Progenitor cell of endocrine pancreas (in vitro differentiated cells): ENCODE measurements around the gene ATP6V0C. TPM values are rescaled to one million over a fixed set of nuclear protein-coding genes. Genes with fewer than 3 reads are reported as not detected.

ENCODE experiments used
- DNase-seq: peaks from one replicate; pipeline ENCODE4 v3.0.0; 2021; ENCODE audit warnings: low spot score; ENCODE audit not compliant: unreplicated experiment
- H3K27ac Mint-ChIP-seq: 2 replicates; pipeline ENCODE4 v1.8.0; 2021; ENCODE audit warnings: mild to moderate bottlenecking, moderate library complexity, mixed read lengths
- H3K27me3 Mint-ChIP-seq: 2 replicates; pipeline ENCODE4 v1.8.0; 2021; ENCODE audit warnings: mixed read lengths
- H3K36me3 Mint-ChIP-seq: 2 replicates; pipeline ENCODE4 v1.8.0; 2022; ENCODE audit warnings: mixed read lengths; ENCODE audit not compliant: insufficient read depth
- H3K4me1 Mint-ChIP-seq: 2 replicates; pipeline ENCODE4 v1.8.0; 2021; ENCODE audit warnings: low read depth, mixed read lengths
- H3K4me3 Mint-ChIP-seq: 2 replicates; pipeline ENCODE4 v1.8.0; 2021; ENCODE audit warnings: low read depth, mild to moderate bottlenecking, moderate library complexity, mixed read lengths
- H3K9me3 Mint-ChIP-seq: 2 replicates; pipeline ENCODE4 v1.8.0; 2021; ENCODE audit warnings: low read depth, mixed read lengths
- total RNA-seq: library from RNA; stranded (reverse); gene quantifications from 2 replicates; pipeline ENCODE4 v1.2.1, GENCODE V29; 2021
- TF ChIP-seq, protein P1 (sequence below): fragments of 200-600 bp; sonication (generic); IDR thresholded peaks from one replicate; pipeline ENCODE4 v1.5.0; 2021; ENCODE audit warnings: antibody characterized with exemption, mild to moderate bottlenecking; ENCODE audit not compliant: unreplicated experiment

The ATP6V0C gene
- total RNA-seq, 1 donor from 2014 or later, result 169 TPM

DNA sequence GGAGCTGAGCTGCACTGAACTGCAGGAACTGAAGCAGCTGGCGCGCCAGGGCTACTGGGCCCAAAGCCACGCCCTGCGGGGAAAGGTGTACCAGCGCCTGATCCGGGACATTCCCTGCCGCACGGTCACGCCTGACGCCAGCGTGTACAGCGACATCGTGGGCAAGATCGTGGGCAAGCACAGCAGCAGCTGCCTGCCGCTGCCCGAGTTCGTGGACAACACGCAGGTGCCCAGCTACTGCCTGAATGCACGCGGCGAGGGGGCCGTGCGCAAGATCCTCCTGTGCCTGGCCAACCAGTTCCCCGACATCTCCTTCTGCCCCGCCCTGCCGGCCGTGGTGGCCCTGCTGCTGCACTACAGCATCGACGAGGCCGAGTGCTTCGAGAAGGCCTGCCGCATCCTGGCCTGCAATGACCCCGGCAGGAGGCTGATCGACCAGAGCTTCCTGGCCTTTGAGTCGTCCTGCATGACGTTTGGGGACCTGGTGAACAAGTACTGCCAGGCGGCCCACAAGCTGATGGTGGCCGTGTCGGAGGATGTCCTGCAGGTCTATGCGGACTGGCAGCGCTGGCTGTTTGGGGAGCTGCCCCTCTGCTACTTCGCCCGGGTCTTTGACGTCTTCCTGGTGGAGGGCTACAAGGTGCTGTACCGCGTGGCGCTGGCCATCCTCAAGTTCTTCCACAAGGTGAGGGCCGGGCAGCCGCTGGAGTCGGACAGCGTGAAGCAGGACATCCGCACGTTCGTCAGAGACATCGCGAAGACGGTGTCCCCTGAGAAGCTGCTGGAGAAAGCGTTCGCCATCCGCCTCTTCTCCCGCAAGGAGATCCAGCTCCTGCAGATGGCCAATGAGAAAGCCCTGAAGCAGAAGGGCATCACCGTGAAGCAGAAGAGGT lies 17.3 kb upstream of the ATP6V0C start:
- H3K27me3 Mint-ChIP-seq, result no peaks in the 10 kb centered on the region
- TF ChIP-seq, protein P1, sequence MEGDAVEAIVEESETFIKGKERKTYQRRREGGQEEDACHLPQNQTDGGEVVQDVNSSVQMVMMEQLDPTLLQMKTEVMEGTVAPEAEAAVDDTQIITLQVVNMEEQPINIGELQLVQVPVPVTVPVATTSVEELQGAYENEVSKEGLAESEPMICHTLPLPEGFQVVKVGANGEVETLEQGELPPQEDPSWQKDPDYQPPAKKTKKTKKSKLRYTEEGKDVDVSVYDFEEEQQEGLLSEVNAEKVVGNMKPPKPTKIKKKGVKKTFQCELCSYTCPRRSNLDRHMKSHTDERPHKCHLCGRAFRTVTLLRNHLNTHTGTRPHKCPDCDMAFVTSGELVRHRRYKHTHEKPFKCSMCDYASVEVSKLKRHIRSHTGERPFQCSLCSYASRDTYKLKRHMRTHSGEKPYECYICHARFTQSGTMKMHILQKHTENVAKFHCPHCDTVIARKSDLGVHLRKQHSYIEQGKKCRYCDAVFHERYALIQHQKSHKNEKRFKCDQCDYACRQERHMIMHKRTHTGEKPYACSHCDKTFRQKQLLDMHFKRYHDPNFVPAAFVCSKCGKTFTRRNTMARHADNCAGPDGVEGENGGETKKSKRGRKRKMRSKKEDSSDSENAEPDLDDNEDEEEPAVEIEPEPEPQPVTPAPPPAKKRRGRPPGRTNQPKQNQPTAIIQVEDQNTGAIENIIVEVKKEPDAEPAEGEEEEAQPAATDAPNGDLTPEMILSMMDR, result no peak
- H3K36me3 Mint-ChIP-seq, result peaks cover 1% of the 10 kb centered on the region
- DNase-seq, result no peak
- H3K27ac Mint-ChIP-seq, result no peak overlapping the region
- peaks cover 2% of the 10 kb centered on the region for H3K4me1 Mint-ChIP-seq
- H3K4me3 Mint-ChIP-seq, result no peak overlapping the region
- no peaks in the 10 kb centered on the region for H3K9me3 Mint-ChIP-seq

GRCh38 chr16:2497116-2497630 lies 16.6 kb upstream of the ATP6V0C start:
- H3K27ac Mint-ChIP-seq, result no peak overlapping the region
- H3K4me3 Mint-ChIP-seq, result no peak overlapping the region
- H3K4me1 Mint-ChIP-seq, result peaks cover 2% of the 10 kb centered on the region
- H3K9me3 Mint-ChIP-seq, result no peaks in the 10 kb centered on the region
- H3K27me3 Mint-ChIP-seq, result no peaks in the 10 kb centered on the region
- TF ChIP-seq, protein P1, result no peak
- DNase-seq, result no peak
- H3K36me3 Mint-ChIP-seq, result peaks cover 1% of the 10 kb centered on the region

GRCh38 chr16:2497695-2498484 lies 15.9 kb upstream of the ATP6V0C start:
- no peaks in the 10 kb centered on the region for H3K9me3 Mint-ChIP-seq
- TF ChIP-seq, protein P1, result no peak
- H3K4me3 Mint-ChIP-seq, result no peak overlapping the region
- no peaks in the 10 kb centered on the region for H3K4me1 Mint-ChIP-seq
- H3K36me3 Mint-ChIP-seq, result peaks cover 1% of the 10 kb centered on the region
- H3K27ac Mint-ChIP-seq, result no peak overlapping the region
- no peaks in the 10 kb centered on the region for H3K27me3 Mint-ChIP-seq
- no peak for DNase-seq

- Mint-ChIP-seq H3K27me3 (no peaks in the 10 kb centered on the region), H3K27ac (no peak overlapping the region), H3K4me1 (no peaks in the 10 kb centered on the region), H3K4me3 (no peak overlapping the region), H3K36me3 (peaks cover 1% of the 10 kb centered on the region), H3K9me3 (no peaks in the 10 kb centered on the region)
- TF ChIP-seq, protein P1, result no peak
- no peak for DNase-seq
Measured at GRCh38 chr16:2498531-2499253, 15.1 kb upstream of the ATP6V0C start.

- peaks cover 1% of the 10 kb centered on the region for H3K36me3 Mint-ChIP-seq
- no peak overlapping the region for H3K27ac Mint-ChIP-seq
- no peak for DNase-seq
- TF ChIP-seq, protein P1, result no peak
- H3K4me1 Mint-ChIP-seq, result no peaks in the 10 kb centered on the region
- H3K9me3 Mint-ChIP-seq, result no peaks in the 10 kb centered on the region
- no peaks in the 10 kb centered on the region for H3K27me3 Mint-ChIP-seq
- no peak overlapping the region for H3K4me3 Mint-ChIP-seq
Measured at GRCh38 chr16:2499454-2499853, 14.3 kb upstream of the ATP6V0C start.
